Measurements from ENCODE around the gene SMAD2.
A peak's percentile ranks its signal among the peaks of the same experiment; 100 is the strongest.

The SMAD2 gene

DNA sequence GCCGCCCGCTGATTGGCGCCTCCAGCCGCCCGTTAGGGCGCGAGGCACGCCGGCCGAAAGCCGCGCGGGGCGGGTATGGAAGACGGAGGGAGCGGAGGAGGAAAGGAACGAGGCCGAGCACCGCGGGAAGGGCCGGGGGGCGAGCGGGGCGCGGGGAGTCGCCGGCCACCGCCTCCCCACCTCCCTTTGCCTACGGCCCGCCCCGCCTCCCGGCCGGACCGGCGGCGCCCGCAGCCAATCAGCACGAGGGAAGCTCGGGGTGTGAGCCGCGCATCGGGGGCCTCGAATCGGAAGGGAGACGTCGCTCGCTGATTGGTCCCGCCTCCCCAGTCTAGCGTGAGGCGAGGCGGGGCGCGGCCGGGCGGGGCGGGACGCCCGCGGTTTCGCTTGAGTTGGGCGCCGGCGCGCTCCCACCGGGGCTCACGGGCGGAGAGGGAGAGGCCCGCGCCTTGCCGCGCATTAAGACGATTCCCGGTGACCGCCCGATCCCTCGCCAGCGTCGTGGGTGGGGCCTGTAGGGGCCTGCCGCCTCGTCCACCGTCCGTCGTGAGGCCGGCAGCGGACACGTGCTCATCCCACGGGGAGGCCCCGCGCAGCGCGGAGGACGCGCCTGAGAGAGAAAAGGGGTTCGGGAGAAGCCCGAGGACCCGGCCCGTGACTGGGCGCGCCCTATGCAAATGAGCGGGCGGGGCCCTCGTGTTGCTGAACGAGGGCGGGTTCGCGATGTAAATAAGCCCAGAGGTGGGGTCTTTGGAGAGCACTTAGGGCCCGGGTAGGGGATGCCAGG is 665 bp upstream of the SMAD2 start:
- DNase-seq, result peak; percentile 94 to 95

DNA sequence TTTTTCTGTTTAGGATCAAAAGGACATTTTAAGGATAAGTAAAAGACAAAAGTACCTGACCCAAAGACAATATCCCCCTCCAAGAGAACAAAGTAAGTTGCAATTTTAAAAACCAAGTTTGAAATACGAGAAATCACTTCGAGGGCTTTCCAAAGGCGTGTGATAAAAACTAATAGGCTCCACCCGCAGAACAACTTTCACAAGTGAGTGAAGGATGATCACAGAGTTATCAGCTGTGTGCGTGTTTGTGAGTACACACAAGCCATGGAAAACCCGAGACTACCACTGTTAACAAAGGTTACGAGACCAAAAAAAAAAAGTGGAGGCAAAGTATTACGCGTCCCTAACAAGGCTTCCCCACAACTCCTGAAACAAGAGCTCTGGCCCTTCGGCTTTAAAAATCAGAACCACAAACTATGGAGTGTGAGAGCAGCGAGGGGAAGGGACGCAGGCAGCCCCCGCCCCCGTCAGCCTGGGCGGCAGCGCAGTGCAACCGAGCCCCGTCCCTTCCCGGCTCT is 719 bp downstream of the SMAD2 start:
- peak; percentile 6 to 51 for DNase-seq

DNA sequence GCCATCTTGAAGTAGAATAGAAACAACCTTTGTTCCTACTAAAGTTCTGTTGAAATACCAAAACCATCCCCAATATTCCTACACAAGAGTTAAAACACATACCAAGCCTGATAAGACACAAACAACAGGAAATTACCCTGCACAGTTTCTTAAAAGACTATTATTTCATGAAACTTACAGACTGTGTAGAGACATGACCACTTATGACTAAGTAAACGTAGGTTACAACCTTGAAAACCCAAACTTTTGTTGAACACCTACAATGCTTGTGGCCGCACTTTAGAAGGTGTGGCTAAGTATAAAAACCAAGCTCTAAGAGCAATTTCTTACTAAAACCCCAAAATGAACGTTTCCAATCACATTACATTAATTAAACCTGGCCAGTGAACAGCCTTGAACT is 2.0 kb downstream of the SMAD2 start:
- DNase-seq, result peak in 1 of 2 donors; percentile 39

DNA sequence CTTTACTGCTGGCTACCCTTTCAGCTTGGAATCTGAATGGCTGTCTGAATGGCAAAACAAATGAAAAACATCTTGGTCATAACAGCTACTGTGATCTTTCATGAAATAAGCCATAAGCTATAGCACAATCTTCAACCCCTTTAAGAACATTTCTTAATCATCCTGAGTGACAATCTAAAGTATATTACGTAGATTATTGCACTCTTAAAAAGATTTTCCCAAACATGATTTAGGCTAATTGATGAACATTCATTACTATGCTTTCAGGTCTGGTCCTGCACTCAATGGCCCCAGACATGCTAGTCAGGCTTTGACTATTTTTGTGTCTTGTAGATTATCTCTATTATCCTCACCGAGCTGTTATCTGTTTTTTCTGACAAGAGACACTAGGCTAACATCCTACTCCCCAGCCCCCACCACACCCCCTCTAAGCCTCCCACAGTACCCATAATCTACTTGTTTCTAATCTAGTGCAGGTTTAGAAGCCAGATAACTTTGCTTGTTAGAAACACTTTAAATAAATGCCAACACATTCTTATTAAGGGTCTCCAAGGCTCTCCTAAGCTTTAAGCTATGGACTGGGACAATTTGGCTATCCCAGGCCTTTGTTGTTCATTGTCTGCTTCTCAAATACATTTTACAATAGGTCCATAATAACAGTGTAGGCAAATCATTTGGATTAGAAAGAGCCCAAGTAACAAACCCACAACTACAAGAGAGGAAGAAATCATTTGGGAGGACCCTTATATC is 4.2 kb downstream of the SMAD2 start:
- no peak for DNase-seq

DNA sequence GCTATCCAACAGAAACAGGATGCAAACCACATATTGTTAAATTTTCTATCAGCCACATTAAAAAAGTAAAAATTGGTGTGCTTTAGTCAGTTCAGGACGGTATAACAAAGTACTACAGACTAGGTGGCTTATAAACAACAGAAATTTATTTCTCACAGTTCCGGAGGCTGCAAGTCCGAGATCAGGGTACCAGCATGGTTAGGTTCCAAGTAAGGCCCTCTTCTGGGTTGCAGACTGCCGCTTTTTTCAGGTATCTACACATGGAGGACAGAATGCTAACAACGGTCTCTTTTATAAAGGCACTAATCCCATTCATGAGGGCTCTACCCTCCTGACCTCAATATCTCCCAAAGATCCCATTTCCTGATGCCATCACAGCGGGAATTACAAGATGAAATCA is 10.5 kb downstream of the SMAD2 start:
- no peak for DNase-seq

DNA sequence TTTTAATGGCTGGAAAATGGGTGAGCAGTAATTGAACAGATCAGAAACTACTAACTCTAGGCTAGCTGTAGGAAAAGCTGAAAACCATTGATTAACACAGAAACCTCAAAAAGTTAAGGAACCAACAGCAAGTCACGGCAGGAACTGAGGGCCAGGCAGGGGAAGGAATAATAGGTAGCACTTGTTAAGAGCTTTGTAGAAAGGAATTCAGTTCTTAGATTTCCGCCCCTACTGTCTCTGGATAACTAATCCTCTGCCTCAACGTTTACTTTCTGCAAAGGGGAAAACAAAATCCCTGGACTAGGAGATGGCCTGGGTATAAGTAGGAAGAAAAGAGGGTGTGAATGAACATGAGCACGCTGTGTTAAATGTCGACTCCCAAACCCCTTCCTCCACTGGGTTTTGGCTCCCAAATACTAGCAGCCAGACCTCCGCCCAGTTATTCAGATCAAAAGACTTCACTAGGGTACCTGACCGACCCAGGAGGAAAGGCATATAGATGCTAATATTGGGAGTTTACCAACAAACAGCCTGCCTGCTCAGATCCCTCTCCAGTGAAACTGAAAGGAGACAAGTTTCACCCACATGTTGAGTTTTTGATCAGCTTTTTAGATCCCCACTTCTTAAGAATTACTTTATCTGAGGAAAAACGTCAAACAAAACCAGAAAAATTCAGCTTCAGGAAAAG is 12.4 kb downstream of the SMAD2 start:
- DNase-seq, result no peak

DNA sequence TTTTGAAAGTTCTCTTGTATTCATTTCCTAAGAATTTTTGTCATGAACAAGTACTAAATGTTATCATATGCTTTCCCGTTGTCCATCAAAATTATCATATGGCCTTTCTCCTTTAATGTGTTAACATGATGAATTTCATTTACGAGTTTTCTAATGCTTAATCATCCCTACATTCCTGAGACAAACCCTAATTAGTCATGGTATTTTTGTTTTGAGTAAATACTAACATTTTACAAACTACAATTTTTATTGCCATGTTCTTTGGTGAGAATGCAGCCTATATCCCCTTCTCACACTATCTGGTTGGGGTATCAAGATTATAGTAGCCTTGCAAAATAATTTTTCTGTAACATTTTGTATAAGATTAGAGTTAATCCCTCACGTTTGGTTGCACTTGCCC is 14.5 kb downstream of the SMAD2 start:
- no peak for DNase-seq

DNA sequence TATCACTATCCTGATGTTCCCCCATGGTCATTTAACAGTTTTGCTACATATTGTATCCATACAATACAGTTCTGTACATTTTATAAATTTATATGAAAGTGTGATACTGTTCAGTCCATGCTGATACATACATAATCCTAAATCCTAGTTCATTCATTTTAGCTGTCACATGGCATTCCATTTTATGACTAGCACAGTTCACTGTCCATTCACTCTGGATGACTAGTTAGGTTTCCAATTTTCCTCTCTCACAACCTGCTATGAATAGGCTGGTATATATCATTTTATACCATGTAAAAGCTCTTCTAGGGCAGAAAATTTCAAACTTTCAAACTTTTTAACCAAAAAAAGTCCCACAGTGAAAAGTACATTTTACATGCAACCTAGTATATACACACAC is 15.2 kb downstream of the SMAD2 start:
- DNase-seq, result no peak

DNA sequence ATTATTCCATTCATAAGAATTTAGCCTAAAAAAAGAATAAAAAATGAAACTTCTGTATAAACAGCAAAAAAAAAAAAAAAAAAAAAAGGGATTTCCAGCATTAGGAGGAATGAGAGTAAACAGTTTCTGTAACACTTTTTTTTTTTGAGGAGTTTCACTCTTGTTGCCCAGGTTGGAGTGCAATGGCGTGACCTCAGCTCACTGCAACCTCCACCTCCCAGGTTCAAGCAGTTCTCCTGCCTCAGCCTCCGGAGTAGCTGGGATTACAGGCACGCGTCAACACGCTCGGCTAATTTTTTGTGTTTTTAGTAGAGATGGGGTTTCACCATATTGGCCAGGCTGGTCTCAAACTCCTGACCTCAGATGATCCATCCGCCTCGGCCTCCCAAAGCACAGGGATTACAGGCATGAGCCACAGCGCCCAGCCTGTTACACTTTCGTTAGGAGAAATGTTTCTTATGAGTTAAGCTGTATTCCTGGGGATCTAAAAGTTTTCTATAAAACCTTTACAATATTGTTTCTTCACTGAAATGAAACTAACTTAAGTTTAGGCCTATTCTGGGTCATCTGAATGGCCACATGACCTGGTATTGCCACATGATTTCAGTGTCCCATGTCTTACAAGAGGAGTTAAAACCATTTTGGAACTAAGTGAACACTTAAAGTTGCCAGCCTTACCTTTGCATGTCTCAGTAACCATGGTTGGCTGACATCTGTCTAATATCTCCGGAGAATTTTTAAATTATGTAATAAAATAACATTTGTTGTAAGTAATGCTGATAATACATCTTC is 17.5 kb downstream of the SMAD2 start:
- no peak for DNase-seq

DNA sequence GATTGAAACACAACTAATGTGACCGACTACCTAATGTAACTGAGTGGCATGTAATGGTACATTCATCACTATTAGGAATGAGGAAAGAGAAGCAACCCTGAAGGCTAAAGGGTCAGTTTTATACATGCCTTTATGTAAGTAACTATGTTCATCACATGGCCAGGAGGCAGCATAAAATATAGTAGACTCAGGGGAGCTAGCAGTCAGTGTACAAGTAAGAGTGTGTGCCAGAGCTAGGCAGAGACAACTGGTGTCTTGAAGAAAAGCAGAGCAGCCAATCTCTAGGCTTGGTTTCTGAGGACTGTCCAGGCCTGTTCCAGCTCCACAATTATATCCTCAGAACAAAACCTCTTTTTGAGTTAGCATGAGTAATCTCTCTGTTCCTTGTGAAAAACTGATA is 18.1 kb downstream of the SMAD2 start:
- DNase-seq, result no peak

DNA sequence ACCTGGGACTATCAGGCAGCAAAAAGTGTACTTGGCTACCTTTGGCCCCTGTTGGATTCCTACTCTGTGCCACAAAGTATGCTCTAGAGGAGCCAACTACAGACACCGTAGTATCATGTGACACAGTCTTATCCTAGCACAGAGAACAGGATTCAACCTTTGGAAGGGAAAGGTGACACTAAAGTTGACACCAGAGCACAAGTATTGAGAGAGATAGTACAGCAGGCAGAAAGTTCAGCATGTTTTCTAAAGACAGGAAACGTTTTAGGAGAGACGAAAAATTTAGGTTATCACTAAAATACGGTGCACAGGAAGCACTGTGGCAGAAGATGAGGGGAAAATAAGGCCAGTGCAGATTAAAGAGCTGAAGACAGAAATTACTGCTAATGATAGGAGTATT is 18.6 kb downstream of the SMAD2 start:
- DNase-seq, result no peak

DNA sequence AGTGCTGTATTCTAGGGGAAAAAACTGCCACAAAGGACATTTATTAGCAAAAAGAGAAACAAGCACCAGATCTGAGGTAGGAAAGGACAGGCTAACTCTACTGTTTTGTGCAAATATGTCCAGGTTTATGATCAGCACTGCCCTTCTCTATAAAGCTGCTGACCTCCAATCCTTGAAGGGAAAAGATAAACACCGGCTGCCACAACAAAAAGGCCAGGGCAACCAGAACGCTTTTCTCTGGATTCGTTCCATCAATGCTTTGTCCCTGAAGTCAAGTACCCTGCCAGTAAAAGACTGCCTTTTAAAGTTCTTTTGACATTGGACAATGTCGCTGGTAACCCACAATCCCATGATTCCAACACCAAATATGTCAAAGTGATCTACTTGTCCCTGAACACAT is 21.0 kb downstream of the SMAD2 start:
- DNase-seq, result no peak

DNA sequence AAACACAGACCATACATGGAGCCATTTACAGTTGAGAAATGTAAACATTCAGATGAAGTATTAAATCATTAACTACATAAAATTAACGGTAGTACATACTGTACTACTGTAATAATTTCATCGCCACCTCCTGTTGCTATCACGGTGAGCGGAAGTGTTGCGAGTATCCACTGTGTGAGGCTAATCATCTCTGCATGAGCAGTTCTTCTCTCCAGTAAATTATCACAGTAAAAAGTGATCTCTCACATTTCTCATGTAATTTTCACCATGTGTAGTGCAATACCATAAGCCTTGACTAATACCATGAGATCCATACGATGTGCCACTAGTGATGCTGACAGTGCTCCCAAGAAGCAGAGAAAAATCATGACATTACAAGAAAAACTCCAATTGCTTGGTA is 21.9 kb downstream of the SMAD2 start:
- no peak for DNase-seq

DNA sequence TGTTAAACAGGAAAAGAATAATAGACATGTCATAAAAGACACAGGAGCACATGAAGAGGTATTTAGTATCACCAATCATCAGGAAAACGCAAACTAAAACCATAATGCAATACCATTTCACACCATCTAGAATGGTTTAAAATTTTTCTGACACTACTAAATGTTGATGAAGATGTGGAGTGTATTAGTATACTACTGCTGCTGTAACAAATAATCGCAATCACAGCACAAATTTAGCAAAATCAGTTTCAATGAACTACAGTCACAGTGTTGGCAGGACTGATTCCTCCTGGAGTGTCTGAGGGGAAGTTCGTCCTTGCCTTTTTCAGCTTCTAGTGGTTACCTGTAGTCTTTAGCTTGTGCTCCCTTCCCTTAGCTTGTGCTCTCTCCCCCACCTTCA is 24.1 kb downstream of the SMAD2 start:
- no peak for DNase-seq

DNA sequence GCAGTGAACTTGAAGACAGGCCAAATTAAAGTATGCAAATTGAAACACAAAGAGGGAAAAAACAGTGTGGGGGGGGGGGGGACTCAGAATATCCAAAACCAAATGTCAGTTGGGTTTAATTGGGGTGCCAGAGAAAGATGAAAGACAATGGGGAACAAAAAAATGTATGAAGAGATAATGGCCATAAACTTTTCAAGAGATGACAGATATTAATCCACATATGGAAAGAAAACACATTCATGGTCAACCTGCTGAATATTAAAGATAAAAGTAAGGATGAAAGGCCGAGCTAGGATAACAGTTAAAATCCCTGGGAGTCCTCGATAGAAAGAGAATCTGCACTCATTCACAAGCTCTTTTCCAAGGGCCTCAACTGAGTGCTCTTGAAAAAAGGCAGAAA is 26.6 kb downstream of the SMAD2 start:
- no peak for DNase-seq

DNA sequence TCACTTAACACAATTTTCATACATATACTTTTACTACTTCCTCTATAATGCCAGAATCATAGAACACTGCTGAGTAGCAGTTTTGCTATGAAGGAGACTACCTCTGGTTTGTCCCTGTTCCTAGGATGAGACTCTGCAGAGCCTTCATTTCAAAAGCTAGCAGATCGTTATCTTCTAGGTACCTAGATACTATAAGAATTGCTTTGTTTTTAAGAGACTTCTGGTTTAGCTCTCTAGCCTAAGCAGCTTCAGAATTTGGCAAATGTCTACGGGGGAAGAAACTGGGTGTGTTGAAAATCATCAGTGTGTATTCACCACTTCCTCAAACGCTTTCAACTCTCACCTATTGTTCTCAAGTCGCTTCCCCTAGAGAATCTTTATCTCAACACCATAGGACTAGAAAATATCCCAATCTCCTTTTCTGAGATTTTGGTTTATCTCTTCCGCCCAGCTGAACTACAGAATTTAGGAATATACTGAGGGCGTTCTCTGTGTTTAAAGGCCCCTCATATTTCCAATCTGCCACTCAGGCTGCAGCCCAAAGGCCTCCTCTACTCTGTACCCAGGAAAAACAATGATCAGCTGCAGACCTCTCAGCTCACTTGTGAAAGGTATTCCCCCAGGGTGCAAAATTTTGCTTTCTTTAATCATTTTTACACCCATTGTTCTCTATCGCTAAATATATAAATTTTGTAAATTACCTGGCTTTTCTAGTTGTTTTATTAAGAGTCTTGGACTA is 28.7 kb downstream of the SMAD2 start:
- peak in 1 of 2 donors; percentile 42 for DNase-seq

DNA sequence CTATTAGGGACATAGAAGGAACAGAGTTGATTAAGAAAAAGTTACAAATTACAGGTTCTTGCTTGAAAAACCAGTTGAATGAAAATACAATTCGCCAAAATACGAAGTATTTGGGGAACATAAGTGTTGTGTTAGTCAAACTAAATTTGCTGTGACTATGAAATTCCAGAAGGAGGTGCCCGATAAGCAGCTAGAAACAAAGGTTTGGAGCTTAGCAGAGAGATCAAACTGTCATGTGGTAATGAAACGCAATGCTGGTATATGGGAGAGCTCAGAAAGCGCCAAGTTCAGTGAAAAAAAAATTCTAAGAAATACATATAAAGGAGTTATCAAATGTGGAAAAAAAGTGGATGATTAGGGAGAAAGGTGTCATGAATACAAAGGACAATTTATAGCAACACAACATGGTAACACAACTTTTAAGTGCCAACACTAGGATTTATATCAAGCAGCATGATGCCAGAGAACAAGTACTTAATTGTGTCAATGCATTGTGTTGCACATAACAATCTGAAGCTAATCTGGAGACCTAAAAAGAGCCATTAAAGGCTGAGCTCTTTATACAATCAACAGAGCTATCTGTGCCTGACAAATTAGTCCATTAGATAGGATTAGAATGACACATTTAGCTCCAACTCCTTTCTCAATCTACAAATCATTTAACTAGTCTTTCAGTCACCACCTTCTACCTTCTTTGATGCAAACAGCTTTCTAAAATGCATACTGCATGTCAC is 31.2 kb downstream of the SMAD2 start:
- DNase-seq, result no peak

DNA sequence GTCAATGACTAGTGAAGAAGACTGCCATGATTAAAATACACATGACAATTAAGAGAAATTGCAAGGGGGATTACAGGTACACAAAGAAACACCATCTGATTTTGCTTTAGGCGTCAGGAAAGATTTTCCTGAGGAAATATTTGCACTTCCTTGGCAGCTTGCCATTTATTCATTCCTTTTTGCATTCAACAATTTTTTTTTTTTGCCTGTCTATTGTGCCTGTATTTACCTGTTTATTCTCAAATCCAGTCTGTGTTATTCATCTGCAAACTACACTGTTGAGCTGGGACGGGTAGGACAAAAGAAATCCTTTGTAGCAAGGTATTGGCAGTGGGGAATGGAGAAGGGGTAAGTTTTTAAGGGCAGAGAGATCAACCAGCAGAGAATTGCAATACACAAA is 31.8 kb downstream of the SMAD2 start:
- no peak for DNase-seq

DNA sequence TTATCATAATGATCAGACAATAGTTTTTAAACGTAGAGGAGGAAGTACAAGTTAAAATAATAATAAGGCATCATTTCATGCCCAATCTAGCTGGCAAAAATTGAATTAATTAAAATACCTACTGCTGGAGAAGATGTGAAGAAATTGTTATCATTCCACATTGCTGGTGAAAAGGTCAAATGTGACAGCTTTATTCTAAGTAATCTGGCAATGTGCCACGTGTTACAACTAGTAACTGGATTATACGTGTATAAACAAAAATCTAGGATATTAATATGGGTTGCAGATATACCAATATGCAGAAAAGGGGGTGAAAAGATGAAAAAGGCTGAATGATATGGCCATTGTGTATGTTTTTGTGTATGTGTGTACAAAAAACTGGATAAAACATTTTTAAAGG is 32.4 kb downstream of the SMAD2 start:
- DNase-seq, result no peak

DNA sequence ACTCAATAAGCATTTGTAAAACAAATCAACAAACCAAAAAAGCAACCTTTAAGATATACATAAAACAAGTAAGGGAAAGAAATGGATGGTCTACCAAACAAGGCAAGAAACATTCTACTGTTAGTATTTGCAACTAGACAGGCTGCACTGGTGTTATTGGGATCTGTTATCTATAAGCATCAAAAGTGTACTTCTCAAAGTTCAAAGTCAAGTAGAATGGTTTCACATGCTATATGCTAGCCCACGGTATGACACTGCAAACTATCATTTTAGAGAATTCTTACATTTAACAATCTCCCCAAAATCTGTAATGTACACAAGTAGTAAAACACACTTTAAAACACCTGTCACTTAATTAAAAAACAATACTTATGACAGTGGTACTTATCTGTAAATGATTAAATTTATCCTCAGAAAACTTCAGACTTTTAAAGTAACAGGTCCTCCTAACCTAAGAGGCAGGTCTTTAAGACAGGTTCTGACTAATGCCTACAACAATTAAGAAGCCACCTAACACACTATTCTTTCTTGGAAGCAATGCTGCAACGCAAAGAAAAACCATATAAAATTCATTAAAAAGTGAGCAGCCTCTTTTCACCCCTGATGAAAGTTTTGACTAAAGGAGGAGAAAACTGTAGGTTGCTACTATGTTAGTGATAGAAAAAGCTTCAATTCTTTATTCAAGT is 34.8 kb downstream of the SMAD2 start:
- no peak for DNase-seq

All from CD4-positive, alpha-beta T cell treated with Interferon alpha-2 for 1 hour (primary cell).